GM12864 (cell line): ENCODE measurements around the gene TMF1.

Source experiments
- DNase-seq: peaks from one replicate; pipeline ENCODE4 v3.0.0-alpha.2; 2011; ENCODE audit warnings: low read depth
- H3K4me3 ChIP-seq: 2 replicates; pipeline ENCODE4 v1.5.1; 2011; ENCODE audit warnings: mild to moderate bottlenecking, low read depth, low read length, control low read depth
- CTCF ChIP-seq: IDR thresholded peaks from 2 replicates; pipeline ENCODE4 v1.5.1; 2011; ENCODE audit warnings: low read depth, mild to moderate bottlenecking, moderate library complexity, low read length, control low read depth, inconsistent platforms; ENCODE audit errors: missing control alignments

Gene TMF1

GRCh38 chr3:68996356-68996995 lies 55.7 kb downstream of the TMF1 start:
- TF ChIP-seq CTCF = no peak
- no peak for DNase-seq
- no peak overlapping the region for H3K4me3 ChIP-seq

- H3K4me3 ChIP-seq = no peak overlapping the region
- no peak for TF ChIP-seq CTCF
- no peak for DNase-seq
These were observed 63.4 kb downstream of the TMF1 start for GRCh38 chr3:68988740-68989139.

DNA sequence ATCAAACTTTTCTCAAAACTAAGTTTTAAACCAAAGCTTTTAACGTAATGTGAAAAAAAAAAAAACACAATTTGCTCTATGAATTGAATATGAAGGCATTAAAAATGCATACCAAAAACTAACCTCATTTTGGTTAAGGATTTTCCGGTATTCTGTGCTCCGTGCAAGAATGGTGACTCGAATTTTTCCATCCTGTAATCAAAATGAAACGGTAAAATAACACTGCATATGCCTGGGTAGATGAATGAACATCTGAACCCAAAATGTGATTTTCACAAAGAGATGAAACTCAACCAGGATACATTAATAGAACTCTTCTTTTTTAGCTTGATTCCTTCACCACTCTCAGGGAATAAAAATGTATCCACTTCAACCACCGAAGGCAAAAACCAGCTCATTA lies 64.8 kb downstream of the TMF1 start:
- DNase-seq = no peak
- no peak for TF ChIP-seq CTCF
- H3K4me3 ChIP-seq = no peak overlapping the region

- no peak for DNase-seq
- no peak overlapping the region for H3K4me3 ChIP-seq
- TF ChIP-seq CTCF = no peak
These were observed 65.5 kb downstream of the TMF1 start for GRCh38 chr3:68986496-68987208.

DNA sequence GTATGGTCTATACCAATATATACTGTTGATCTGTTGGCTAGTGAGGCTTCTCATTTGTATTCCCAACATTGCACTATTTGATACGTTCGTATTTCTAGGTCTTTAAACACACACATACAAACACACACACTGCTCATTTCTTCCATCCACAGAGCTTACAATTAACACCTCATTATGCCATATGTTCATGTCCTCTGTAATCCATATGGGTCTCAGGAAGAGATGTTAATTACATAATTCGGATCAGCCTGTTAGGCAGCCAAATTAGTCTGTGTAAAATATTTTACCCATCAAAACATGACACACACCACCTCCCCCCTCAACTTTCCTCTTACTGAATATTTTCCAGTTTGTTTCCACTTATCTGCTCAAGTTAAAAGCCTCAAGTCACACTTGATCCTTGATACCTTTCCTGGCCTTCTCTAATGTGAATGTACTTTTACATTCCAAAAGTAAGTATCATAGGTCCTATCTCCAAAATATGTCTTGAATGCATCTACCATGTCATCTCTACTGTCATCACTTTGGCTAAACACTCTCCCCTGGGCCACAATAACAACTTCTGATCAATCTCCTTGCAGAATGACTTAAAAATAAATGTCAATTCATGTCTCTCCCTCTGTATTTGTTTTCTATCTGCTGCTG lies 66.9 kb downstream of the TMF1 start:
- no peak overlapping the region for H3K4me3 ChIP-seq
- DNase-seq = no peak
- TF ChIP-seq CTCF = no peak

DNA sequence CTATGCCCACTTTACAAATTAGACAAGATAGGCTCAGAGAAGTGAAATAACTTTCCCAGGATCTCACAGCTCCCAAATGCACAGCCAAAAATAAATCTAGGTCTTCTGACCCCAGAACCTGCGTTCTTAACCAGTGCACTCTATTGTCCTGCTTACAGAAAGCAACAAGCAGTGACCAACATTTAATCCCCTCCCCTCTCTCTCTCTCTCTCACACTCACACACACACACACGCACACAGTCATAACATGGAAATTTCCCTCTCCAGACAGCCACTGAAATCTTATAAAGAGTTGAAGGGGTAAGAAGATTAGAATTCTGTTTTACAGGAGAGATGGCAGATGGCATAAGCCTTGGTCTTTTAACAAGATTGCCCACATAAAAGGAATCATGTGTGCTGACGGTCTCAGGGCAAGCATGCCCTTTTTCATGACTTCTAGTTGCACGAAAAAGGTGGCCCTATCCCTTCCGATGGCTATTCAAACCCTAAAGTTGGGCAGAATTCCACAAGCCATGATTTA lies 68.1 kb downstream of the TMF1 start:
- no peak for TF ChIP-seq CTCF
- no peak for DNase-seq
- H3K4me3 ChIP-seq = no peak overlapping the region
